ENCODE results near the gene GPC5. TPM values are rescaled to one million over a fixed set of nuclear protein-coding genes. Genes with fewer than 3 reads are reported as not detected.

The GPC5 gene
- total RNA-seq, 4 donors from 2014 or later: 0.24 to 30.8 (median 1.8) TPM; not detected in 1

DNA sequence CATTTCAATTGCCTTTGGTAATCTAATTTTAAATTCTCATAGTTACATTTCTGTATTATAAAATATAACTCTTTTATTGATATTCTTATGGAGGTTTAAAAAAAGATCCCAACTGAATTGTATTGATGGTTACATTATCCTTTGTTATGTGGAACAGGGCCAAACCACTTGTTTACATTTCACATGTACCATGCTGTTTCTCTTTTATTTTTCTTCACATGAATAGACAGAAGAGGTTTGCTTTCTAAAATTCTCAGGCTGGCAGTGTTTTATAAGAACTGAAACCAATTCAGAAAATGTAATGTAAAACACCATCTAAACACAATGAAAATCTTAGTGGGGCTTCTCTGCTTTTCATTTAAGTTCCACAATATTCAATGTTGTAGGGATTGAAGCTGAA lies 122.5 kb downstream of the GPC5 start:
- no peaks in the 10 kb centered on the region for H3K27me3 ChIP-seq
- no peak overlapping the region for H3K27ac ChIP-seq
- DNase-seq: no peak
- no peaks in the 10 kb centered on the region for H3K4me1 ChIP-seq
- intact Hi-C loops (cut with DNase I; ENCODE audit: low total_unique reads): no loop called here
- no peak overlapping the region for H3K4me3 ChIP-seq
- no peaks in the 10 kb centered on the region for H3K36me3 ChIP-seq
- H3K9me3 ChIP-seq: no peaks in the 10 kb centered on the region
- TF ChIP-seq, protein P1, sequence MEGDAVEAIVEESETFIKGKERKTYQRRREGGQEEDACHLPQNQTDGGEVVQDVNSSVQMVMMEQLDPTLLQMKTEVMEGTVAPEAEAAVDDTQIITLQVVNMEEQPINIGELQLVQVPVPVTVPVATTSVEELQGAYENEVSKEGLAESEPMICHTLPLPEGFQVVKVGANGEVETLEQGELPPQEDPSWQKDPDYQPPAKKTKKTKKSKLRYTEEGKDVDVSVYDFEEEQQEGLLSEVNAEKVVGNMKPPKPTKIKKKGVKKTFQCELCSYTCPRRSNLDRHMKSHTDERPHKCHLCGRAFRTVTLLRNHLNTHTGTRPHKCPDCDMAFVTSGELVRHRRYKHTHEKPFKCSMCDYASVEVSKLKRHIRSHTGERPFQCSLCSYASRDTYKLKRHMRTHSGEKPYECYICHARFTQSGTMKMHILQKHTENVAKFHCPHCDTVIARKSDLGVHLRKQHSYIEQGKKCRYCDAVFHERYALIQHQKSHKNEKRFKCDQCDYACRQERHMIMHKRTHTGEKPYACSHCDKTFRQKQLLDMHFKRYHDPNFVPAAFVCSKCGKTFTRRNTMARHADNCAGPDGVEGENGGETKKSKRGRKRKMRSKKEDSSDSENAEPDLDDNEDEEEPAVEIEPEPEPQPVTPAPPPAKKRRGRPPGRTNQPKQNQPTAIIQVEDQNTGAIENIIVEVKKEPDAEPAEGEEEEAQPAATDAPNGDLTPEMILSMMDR (IDR thresholded peaks at IDR 0.05): no peak
- no peak for TF ChIP-seq POLR2A (IDR thresholded peaks at IDR 0.05)

DNA sequence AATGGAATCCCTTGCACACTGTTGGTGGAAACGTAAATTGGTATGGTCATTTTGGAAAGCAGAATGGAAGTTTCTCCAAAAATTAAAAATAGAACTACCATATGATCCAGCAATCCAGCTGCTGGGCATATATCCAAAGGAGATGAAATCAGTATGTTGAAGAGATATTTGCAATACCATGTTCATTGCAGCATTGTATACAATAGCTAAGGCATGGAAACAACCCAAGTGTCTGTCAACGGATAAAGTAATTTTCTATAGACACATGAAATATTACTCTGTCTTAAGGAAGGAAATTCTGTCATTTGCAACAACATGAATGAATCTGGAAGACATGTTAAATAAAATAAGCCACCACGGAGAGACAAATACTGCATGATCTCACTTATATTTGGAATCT lies 124.7 kb downstream of the GPC5 start:
- no peaks in the 10 kb centered on the region for H3K4me1 ChIP-seq
- no peaks in the 10 kb centered on the region for H3K27me3 ChIP-seq
- H3K9me3 ChIP-seq: no peaks in the 10 kb centered on the region
- H3K27ac ChIP-seq: no peak overlapping the region
- no peaks in the 10 kb centered on the region for H3K36me3 ChIP-seq
- DNase-seq: no peak
- TF ChIP-seq, protein P1 (IDR thresholded peaks at IDR 0.05): no peak
- TF ChIP-seq POLR2A (IDR thresholded peaks at IDR 0.05): no peak
- no peak overlapping the region for H3K4me3 ChIP-seq
- intact Hi-C loops (cut with DNase I; ENCODE audit: low total_unique reads): no loop called here

GRCh38 chr13:91526543-91527033 lies 128.2 kb downstream of the GPC5 start:
- Histone ChIP-seq H3K36me3 (no peaks in the 10 kb centered on the region), H3K27me3 (no peaks in the 10 kb centered on the region), H3K9me3 (no peaks in the 10 kb centered on the region), H3K27ac (no peak overlapping the region), H3K4me3 (no peak overlapping the region), H3K4me1 (no peaks in the 10 kb centered on the region)
- no peak for TF ChIP-seq POLR2A (IDR thresholded peaks at IDR 0.05)
- TF ChIP-seq, protein P1 (IDR thresholded peaks at IDR 0.05): no peak
- intact Hi-C loops (cut with DNase I; ENCODE audit: low total_unique reads): no loop called here
- no peak for DNase-seq

DNA sequence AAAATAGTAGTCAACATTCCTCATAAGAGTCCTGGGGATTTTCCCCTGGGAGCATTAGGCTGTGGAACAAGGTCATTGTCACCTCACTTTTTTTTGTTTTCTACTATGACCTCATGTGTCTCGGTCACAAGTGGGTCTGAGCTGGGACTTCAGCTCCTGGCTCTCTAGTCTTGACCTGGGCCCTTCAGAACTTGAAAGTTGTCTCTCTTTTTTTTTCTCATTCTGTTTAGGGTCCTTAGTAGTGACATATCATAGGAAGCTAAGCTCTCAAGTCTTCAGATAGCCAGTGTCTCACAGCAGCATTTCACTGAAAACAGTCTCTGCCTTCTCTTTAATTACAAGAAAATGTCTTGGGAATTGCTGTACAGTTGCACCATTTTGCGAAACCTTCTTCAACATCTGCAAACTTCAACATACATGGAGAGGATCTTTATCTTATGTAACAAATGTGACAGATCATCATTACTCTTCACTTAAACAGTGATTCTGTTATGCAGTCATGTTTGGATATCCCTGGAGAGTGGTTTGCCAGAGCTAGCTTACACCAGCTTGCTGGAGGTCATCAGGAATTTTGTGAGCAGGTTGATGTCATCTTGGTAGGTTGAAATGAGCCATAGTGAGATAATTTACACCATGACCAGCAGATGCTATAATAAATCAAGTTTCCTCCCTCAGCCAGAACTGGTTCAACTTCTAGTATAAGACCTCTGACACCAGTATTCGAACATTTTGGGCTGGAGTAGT lies 131.5 kb downstream of the GPC5 start:
- no peaks in the 10 kb centered on the region for H3K36me3 ChIP-seq
- no peak overlapping the region for H3K4me3 ChIP-seq
- no peak overlapping the region for H3K27ac ChIP-seq
- no peaks in the 10 kb centered on the region for H3K9me3 ChIP-seq
- DNase-seq: no peak
- TF ChIP-seq, protein P1 (IDR thresholded peaks at IDR 0.05): no peak
- TF ChIP-seq POLR2A (IDR thresholded peaks at IDR 0.05): no peak
- no peaks in the 10 kb centered on the region for H3K4me1 ChIP-seq
- no peaks in the 10 kb centered on the region for H3K27me3 ChIP-seq
- intact Hi-C loops (cut with DNase I; ENCODE audit: low total_unique reads): no loop called here

DNA sequence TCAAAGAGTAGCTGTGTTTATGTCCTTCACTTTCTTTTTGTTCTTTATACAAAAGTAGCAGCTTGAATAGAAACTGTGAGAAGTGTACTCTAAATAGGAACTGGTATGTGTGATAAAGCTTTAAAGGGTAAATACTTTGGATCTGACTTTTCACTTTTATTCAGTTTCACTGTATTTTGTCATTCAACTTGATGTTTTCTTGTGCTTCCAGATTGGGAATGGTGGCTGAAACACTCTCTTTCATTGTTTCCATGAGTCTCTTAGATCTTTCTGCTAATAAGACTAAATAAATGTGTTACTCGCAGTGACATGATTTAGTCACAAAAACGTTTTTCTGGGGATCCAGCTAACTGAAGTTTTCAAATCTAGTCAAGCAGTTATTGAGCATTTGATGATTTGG lies 133.2 kb downstream of the GPC5 start:
- Histone ChIP-seq H3K27ac (no peak overlapping the region), H3K9me3 (no peaks in the 10 kb centered on the region), H3K4me1 (no peaks in the 10 kb centered on the region), H3K4me3 (no peak overlapping the region), H3K36me3 (no peaks in the 10 kb centered on the region), H3K27me3 (no peaks in the 10 kb centered on the region)
- intact Hi-C loops (cut with DNase I; ENCODE audit: low total_unique reads): no loop called here
- TF ChIP-seq POLR2A (IDR thresholded peaks at IDR 0.05): no peak
- DNase-seq: no peak

Data from uterus (tissue), 4 donors.